K562 (cell line): ENCODE results near the gene EEPD1.
"Not testable (repeated sequence)": the region's sequence is repeated elsewhere in the genome, so short reads cannot be mapped to it uniquely, and the experiment has no call there.

ENCODE experiments used
- SNRNP70 ChIP-seq: fragments of 200-400 bp; formaldehyde crosslinking; optimal IDR thresholded peaks from 2 replicates; pipeline ENCODE3; 2017; ENCODE audit warnings: low read depth, low read length
- ZNF175 ChIP-seq: fragments of 200-800 bp; sonication (Bioruptor generic); IDR thresholded peaks from 2 replicates; pipeline ENCODE4 v1.6.1; 2016; ENCODE audit warnings: low read depth, mild to moderate bottlenecking, missing genetic modification characterization, missing compliant biosample characterization
- TF ChIP-seq, protein P1 (sequence below): fragments of 450-650 bp; IDR thresholded peaks from 2 replicates; pipeline ENCODE4 v1.6.1; 2017; ENCODE audit warnings: mild to moderate bottlenecking, moderate library complexity
- TF ChIP-seq, protein P2 (sequence below), 3 experiments: IDR thresholded peaks in 2 of 3; conservative IDR thresholded peaks in 1 of 3; 2 replicates each; pipeline ENCODE4 v1.5.1; 2011 to 2012; ENCODE audit warnings: low read length in 3 of 3, mild to moderate bottlenecking in 3 of 3, control low read depth in 2 of 3, improper control_type of control experiment in 1 of 3, inconsistent platforms in 1 of 3, low read depth in 1 of 3, mixed read lengths in 1 of 3, moderate library complexity in 1 of 3; ENCODE audit not compliant: insufficient read depth in 2 of 3

DNA sequence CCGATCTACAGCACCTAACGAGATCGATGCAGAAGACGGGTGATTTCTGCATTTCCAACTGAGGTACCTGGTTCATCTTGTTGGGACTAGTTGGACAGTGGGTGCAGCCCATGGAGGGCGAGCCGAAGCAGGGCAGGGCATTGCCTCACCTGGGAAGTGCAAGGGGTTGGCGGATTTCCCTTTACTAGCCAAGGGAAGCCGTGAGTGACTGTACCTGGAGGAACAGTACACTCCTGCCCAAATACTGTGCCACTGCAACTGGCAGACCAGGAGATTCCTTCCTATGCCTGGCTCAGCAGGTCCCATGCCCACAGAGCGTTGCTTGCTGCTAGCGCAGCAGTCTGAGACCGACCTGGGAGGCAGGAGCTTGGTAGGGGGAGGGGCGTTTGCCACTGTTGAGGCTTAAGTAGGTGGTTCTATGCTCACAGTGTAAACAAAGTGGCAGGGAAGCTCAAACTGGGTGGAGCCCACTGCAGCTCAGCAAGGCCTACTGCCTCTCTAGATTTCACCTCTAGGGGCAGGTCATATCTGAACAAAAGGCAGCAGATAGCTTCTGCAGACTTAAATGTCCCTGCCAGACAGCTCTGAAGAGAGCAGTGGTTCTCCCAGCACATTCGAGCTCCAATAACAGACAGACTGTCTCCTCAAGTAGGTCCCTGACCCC, 32.9 kb upstream of the EEPD1 start:
- not testable (repeated sequence) for TF ChIP-seq SNRNP70; ZNF175 (CRISPR knock-in tag)
- TF ChIP-seq, protein P1, sequence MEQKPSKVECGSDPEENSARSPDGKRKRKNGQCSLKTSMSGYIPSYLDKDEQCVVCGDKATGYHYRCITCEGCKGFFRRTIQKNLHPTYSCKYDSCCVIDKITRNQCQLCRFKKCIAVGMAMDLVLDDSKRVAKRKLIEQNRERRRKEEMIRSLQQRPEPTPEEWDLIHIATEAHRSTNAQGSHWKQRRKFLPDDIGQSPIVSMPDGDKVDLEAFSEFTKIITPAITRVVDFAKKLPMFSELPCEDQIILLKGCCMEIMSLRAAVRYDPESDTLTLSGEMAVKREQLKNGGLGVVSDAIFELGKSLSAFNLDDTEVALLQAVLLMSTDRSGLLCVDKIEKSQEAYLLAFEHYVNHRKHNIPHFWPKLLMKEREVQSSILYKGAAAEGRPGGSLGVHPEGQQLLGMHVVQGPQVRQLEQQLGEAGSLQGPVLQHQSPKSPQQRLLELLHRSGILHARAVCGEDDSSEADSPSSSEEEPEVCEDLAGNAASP: not testable (repeated sequence)
- TF ChIP-seq, protein P2, sequence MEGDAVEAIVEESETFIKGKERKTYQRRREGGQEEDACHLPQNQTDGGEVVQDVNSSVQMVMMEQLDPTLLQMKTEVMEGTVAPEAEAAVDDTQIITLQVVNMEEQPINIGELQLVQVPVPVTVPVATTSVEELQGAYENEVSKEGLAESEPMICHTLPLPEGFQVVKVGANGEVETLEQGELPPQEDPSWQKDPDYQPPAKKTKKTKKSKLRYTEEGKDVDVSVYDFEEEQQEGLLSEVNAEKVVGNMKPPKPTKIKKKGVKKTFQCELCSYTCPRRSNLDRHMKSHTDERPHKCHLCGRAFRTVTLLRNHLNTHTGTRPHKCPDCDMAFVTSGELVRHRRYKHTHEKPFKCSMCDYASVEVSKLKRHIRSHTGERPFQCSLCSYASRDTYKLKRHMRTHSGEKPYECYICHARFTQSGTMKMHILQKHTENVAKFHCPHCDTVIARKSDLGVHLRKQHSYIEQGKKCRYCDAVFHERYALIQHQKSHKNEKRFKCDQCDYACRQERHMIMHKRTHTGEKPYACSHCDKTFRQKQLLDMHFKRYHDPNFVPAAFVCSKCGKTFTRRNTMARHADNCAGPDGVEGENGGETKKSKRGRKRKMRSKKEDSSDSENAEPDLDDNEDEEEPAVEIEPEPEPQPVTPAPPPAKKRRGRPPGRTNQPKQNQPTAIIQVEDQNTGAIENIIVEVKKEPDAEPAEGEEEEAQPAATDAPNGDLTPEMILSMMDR (IDR thresholded peaks at IDR 0.05 in 2 of 3, conservative IDR thresholded peaks at IDR 0.05 in 1 of 3; ENCODE audit: insufficient read depth in 2 of 3, low read depth in 1 of 3, low read length in 3 of 3): not testable (repeated sequence)
